ENCODE data around the gene NDUFB2. TPM values are rescaled to one million over a fixed set of nuclear protein-coding genes. Genes with fewer than 3 reads are reported as not detected.
"Not testable (repeated sequence)": the region's sequence is repeated elsewhere in the genome, so short reads cannot be mapped to it uniquely, and the experiment has no call there.

Gene NDUFB2
- polyA plus RNA-seq, 1 donor from 2014 or later: 367 TPM

- Mint-ChIP-seq H3K27me3 (no peaks in the 10 kb centered on the region), H3K4me3 (no peak overlapping the region), H3K27ac (no peak overlapping the region), H3K9me3 (no peaks in the 10 kb centered on the region), H3K36me3 (peaks cover 2% of the 10 kb centered on the region), H3K4me1 (peaks cover 0 to 5% (median 5%) of the 10 kb centered on the region in 3 donors)
Observed at GRCh38 chr7:140723574-140723973, 27.1 kb downstream of the NDUFB2 start.

DNA sequence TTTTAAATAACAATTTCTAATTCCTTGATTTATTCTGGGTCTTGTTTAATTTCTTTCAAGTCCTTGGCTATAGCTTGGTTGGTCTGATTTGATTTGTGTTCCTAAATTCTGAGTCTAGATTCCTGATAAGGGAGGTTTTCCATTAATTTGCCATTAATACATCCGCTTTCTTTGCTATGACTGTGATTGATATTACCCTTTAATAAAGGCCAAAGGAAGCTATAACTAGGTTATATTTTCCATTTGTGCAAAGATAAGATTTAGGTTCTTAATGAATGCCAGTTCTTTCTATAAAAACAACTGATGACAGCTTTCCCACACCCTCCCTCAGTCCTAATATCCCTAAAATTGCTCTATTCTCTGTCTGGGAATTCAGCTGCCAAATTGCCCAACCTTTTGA, 28.2 kb downstream of the NDUFB2 start:
- Mint-ChIP-seq H3K27ac (peak overlapping the region in 1 of 3 donors; percentile 32), H3K36me3 (peaks cover 2% of the 10 kb centered on the region)

GRCh38 chr7:140726281-140726680, 29.8 kb downstream of the NDUFB2 start:
- peaks cover 2% of the 10 kb centered on the region for H3K36me3 Mint-ChIP-seq
- H3K4me1 Mint-ChIP-seq: no peaks in the 10 kb centered on the region
- no peak overlapping the region for H3K4me3 Mint-ChIP-seq
- H3K9me3 Mint-ChIP-seq: no peaks in the 10 kb centered on the region
- peak overlapping the region in 1 of 3 donors; percentile 27 for H3K27ac Mint-ChIP-seq
- no peaks in the 10 kb centered on the region for H3K27me3 Mint-ChIP-seq

More for the DNA sequence above, 28.2 kb downstream of the NDUFB2 start:
- no peaks in the 10 kb centered on the region for H3K9me3 Mint-ChIP-seq
- H3K4me1 Mint-ChIP-seq: peaks cover 0 to 4% (median 4%) of the 10 kb centered on the region in 3 donors
- H3K27me3 Mint-ChIP-seq: no peaks in the 10 kb centered on the region
- H3K4me3 Mint-ChIP-seq: no peak overlapping the region

- no peaks in the 10 kb centered on the region for H3K4me1 Mint-ChIP-seq
Observed at GRCh38 chr7:140732416-140732815, 35.9 kb downstream of the NDUFB2 start.

GRCh38 chr7:140734096-140734495, 37.6 kb downstream of the NDUFB2 start:
- peak overlapping the region in 1 of 3 donors; percentile 23 for H3K27ac Mint-ChIP-seq
- peaks cover 7% of the 10 kb centered on the region for H3K36me3 Mint-ChIP-seq
- no peaks in the 10 kb centered on the region for H3K4me1 Mint-ChIP-seq
- no peaks in the 10 kb centered on the region for H3K9me3 Mint-ChIP-seq
- no peak overlapping the region for H3K4me3 Mint-ChIP-seq
- no peaks in the 10 kb centered on the region for H3K27me3 Mint-ChIP-seq

More at GRCh38 chr7:140732416-140732815, 35.9 kb downstream of the NDUFB2 start:
- peaks cover 7% of the 10 kb centered on the region for H3K36me3 Mint-ChIP-seq
- H3K27ac Mint-ChIP-seq: no peak overlapping the region
- H3K4me3 Mint-ChIP-seq: no peak overlapping the region
- no peaks in the 10 kb centered on the region for H3K9me3 Mint-ChIP-seq
- no peaks in the 10 kb centered on the region for H3K27me3 Mint-ChIP-seq

DNA sequence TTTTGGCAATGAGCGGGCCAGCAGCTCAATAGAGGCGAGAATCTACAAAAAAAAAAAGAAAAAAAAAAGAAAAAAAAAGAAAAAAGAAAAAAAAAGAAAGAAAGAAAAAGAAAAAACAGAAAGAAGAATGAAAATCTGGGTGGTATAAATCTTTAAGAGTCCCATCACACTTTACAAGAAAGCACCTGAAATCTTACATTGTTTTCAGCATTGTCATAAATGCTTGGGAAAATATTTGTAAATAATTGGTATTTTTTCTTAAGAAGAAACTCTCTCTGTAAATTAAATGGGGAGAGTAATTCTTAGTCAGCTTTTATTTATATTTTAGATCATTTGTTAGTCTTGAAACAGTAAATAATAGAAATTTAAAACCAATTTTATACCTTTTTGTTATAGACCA, 38.2 kb downstream of the NDUFB2 start:
- Mint-ChIP-seq H3K36me3 (peaks cover 7% of the 10 kb centered on the region), H3K27me3 (no peaks in the 10 kb centered on the region), H3K4me3 (no peak overlapping the region), H3K9me3 (no peaks in the 10 kb centered on the region), H3K4me1 (no peaks in the 10 kb centered on the region), H3K27ac (no peak overlapping the region)

GRCh38 chr7:140738280-140738679, 41.8 kb downstream of the NDUFB2 start:
- H3K4me3 Mint-ChIP-seq: no peak overlapping the region
- no peaks in the 10 kb centered on the region for H3K4me1 Mint-ChIP-seq
- no peak overlapping the region for H3K27ac Mint-ChIP-seq
- H3K9me3 Mint-ChIP-seq: no peaks in the 10 kb centered on the region
- H3K36me3 Mint-ChIP-seq: peaks cover 8% of the 10 kb centered on the region
- H3K27me3 Mint-ChIP-seq: no peaks in the 10 kb centered on the region

GRCh38 chr7:140743255-140743654, 46.7 kb downstream of the NDUFB2 start:
- not testable (repeated sequence) for H3K27ac Mint-ChIP-seq, H3K27me3 Mint-ChIP-seq, H3K4me3 Mint-ChIP-seq, H3K36me3 Mint-ChIP-seq, H3K9me3 Mint-ChIP-seq
- H3K4me1 Mint-ChIP-seq: peaks cover 6 to 10% (median 10%) of the 10 kb centered on the region in 3 donors

GRCh38 chr7:140744005-140744404, 47.5 kb downstream of the NDUFB2 start:
- H3K9me3 Mint-ChIP-seq: no peaks in the 10 kb centered on the region
- H3K4me1 Mint-ChIP-seq: peaks cover 6 to 10% (median 10%) of the 10 kb centered on the region in 3 donors
- no peaks in the 10 kb centered on the region for H3K27me3 Mint-ChIP-seq
- no peak overlapping the region for H3K27ac Mint-ChIP-seq
- H3K36me3 Mint-ChIP-seq: peaks cover 8% of the 10 kb centered on the region
- no peak overlapping the region for H3K4me3 Mint-ChIP-seq

GRCh38 chr7:140745266-140746058, 49.0 kb downstream of the NDUFB2 start:
- peaks cover 11% of the 10 kb centered on the region for H3K36me3 Mint-ChIP-seq
- H3K4me3 Mint-ChIP-seq: peak overlapping the region in 2 of 4 donors; percentile 20 to 23
- H3K27me3 Mint-ChIP-seq: no peaks in the 10 kb centered on the region
- no peaks in the 10 kb centered on the region for H3K9me3 Mint-ChIP-seq
- H3K4me1 Mint-ChIP-seq: peaks cover 6 to 10% (median 10%) of the 10 kb centered on the region in 3 donors
- no peak overlapping the region for H3K27ac Mint-ChIP-seq

GRCh38 chr7:140746751-140747150, 50.2 kb downstream of the NDUFB2 start:
- H3K27ac Mint-ChIP-seq: peak overlapping the region in 1 of 3 donors; percentile 3

GRCh38 chr7:140752533-140752932, 56.0 kb downstream of the NDUFB2 start:
- Mint-ChIP-seq H3K36me3 (peaks cover 14% of the 10 kb centered on the region), H3K27ac (no peak overlapping the region), H3K9me3 (no peaks in the 10 kb centered on the region), H3K4me1 (no peaks in the 10 kb centered on the region), H3K27me3 (no peaks in the 10 kb centered on the region), H3K4me3 (no peak overlapping the region)

More at GRCh38 chr7:140746751-140747150, 50.2 kb downstream of the NDUFB2 start:
- Mint-ChIP-seq H3K4me1 (peaks cover 6 to 10% (median 10%) of the 10 kb centered on the region in 3 donors), H3K4me3 (no peak overlapping the region), H3K9me3 (no peaks in the 10 kb centered on the region), H3K36me3 (peaks cover 8% of the 10 kb centered on the region), H3K27me3 (no peaks in the 10 kb centered on the region)

- Mint-ChIP-seq H3K4me1 (no peaks in the 10 kb centered on the region), H3K36me3 (peaks cover 10% of the 10 kb centered on the region), H3K4me3 (no peak overlapping the region), H3K27me3 (no peaks in the 10 kb centered on the region), H3K27ac (peak overlapping the region in 1 of 3 donors; percentile 74), H3K9me3 (no peaks in the 10 kb centered on the region)
Observed at GRCh38 chr7:140754506-140754905, 58.0 kb downstream of the NDUFB2 start.

Measured in IgD-negative memory B cell (primary cell).